Measurements from ENCODE around the gene CABP2. TPM values are rescaled to one million over a fixed set of nuclear protein-coding genes. Genes with fewer than 3 reads are reported as not detected.

CABP2 gene
- total and polyA plus RNA-seq, 4 donors: not detected

DNA sequence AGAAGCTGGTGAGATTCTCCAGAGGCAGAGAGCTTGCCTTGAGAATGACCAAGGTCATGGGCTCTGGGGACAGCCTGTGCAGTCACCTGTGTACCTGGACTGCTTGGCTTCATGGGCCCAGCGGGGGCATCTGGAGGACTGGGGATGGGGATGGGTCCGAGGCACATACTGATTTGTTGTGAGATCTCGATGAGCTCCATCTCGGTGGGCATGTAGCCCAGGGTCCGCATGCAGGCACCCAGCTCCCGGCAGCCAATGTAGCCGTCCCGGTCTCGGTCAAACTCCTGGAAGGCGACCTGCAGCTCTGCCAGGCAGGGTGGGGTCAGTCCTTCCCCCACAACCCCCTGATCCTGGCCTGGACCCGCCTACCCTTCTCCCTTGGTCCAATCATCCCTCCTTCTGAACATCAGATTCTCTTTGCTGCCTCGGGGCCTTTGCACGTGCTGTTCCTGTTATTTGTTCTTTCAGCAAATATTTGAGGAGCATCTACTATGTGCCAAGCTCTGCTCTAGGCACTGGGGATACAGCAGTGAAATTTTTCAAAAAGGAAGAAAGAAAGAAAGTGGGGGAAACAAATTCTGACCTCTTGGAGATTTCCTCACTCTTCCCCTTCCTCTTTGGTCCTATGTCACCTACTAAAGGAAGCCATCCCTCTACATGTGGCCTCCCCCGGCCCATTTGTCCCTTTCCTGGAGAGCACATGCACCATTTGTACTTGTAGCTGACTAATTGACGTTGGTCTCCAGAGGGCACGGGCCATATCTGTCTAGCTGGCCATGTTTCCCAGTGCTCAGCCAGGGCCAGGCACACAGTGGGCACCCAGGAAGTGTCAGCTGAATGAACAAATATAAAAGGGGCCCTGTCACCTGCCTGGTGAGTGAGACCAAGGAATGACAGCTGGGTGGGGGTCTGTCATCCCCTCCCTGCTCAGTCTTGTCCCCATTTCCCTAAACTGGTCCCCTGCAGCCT, 2.1 kb downstream of the CABP2 start:
- Histone ChIP-seq H3K27ac (ENCODE audit: low read depth in 1 of 2, low read length in 1 of 2) (no peak overlapping the region), H3K36me3 (ENCODE audit: control insufficient read depth in 4 of 4, insufficient read depth in 4 of 4, low read length in 4 of 4) (no peaks in the 10 kb centered on the region), H3K9ac (ENCODE audit: insufficient read depth in 1 of 2, low read length in 2 of 2) (no peak overlapping the region), H3K27me3 (ENCODE audit: control insufficient read depth in 3 of 3, insufficient read depth in 3 of 3, low read length in 2 of 3) (peaks cover 0 to 4% (median 0%) of the 10 kb centered on the region in 3 donors), H3K4me1 (ENCODE audit: control insufficient read depth in 5 of 5, insufficient read depth in 5 of 5, low read length in 5 of 5) (no peaks in the 10 kb centered on the region), H3K4me3 (no peak overlapping the region), H3K9me3 (ENCODE audit: control insufficient read depth in 4 of 4, insufficient read depth in 3 of 4, low read length in 3 of 4) (peaks cover 0 to 2% (median 0%) of the 10 kb centered on the region in 4 donors)
- no peak for DNase-seq
- ATAC-seq (ENCODE audit: insufficient read depth, low FRiP score): no peak
- WGBS, 2 donors: 86 to 89% methylated on average over 16 of the region's 16 CpGs
- TF ChIP-seq, protein P1, sequence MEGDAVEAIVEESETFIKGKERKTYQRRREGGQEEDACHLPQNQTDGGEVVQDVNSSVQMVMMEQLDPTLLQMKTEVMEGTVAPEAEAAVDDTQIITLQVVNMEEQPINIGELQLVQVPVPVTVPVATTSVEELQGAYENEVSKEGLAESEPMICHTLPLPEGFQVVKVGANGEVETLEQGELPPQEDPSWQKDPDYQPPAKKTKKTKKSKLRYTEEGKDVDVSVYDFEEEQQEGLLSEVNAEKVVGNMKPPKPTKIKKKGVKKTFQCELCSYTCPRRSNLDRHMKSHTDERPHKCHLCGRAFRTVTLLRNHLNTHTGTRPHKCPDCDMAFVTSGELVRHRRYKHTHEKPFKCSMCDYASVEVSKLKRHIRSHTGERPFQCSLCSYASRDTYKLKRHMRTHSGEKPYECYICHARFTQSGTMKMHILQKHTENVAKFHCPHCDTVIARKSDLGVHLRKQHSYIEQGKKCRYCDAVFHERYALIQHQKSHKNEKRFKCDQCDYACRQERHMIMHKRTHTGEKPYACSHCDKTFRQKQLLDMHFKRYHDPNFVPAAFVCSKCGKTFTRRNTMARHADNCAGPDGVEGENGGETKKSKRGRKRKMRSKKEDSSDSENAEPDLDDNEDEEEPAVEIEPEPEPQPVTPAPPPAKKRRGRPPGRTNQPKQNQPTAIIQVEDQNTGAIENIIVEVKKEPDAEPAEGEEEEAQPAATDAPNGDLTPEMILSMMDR (IDR thresholded peaks at IDR 0.05; ENCODE audit: control extremely low read depth, extremely low read depth): no peak

- H3K9ac ChIP-seq (ENCODE audit: insufficient read depth in 1 of 2, low read length in 2 of 2): no peak overlapping the region
- H3K36me3 ChIP-seq (ENCODE audit: control insufficient read depth in 4 of 4, insufficient read depth in 4 of 4, low read length in 4 of 4): no peaks in the 10 kb centered on the region
- TF ChIP-seq, protein P1 (IDR thresholded peaks at IDR 0.05; ENCODE audit: control extremely low read depth, extremely low read depth): no peak
- no peak for DNase-seq
- WGBS, 2 donors: 91 to 94% methylated on average over 32 of the region's 32 CpGs
- ATAC-seq (ENCODE audit: insufficient read depth, low FRiP score): no peak
- no peaks in the 10 kb centered on the region for H3K4me1 ChIP-seq (ENCODE audit: control insufficient read depth in 5 of 5, insufficient read depth in 5 of 5, low read length in 5 of 5)
- H3K4me3 ChIP-seq: no peak overlapping the region
- no peak overlapping the region for H3K27ac ChIP-seq (ENCODE audit: low read depth in 1 of 2, low read length in 1 of 2)
- H3K9me3 ChIP-seq (ENCODE audit: control insufficient read depth in 4 of 4, insufficient read depth in 3 of 4, low read length in 3 of 4): peaks cover 0 to 2% (median 0%) of the 10 kb centered on the region in 4 donors
- H3K27me3 ChIP-seq (ENCODE audit: control insufficient read depth in 3 of 3, insufficient read depth in 3 of 3, low read length in 2 of 3): peaks cover 0 to 4% (median 0%) of the 10 kb centered on the region in 3 donors
These were observed 3.5 kb downstream of the CABP2 start for GRCh38 chr11:67519726-67520125.

GRCh38 chr11:67517784-67518552, 5.3 kb downstream of the CABP2 start:
- TF ChIP-seq, protein P1 (IDR thresholded peaks at IDR 0.05; ENCODE audit: control extremely low read depth, extremely low read depth): no peak
- Histone ChIP-seq H3K27me3 (ENCODE audit: control insufficient read depth in 3 of 3, insufficient read depth in 3 of 3, low read length in 2 of 3) (no peaks in the 10 kb centered on the region), H3K4me1 (ENCODE audit: control insufficient read depth in 5 of 5, insufficient read depth in 5 of 5, low read length in 5 of 5) (no peaks in the 10 kb centered on the region), H3K27ac (ENCODE audit: low read depth in 1 of 2, low read length in 1 of 2) (no peak overlapping the region), H3K9me3 (ENCODE audit: control insufficient read depth in 4 of 4, insufficient read depth in 3 of 4, low read length in 3 of 4) (peaks cover 0 to 2% (median 0%) of the 10 kb centered on the region in 4 donors), H3K9ac (ENCODE audit: insufficient read depth in 1 of 2, low read length in 2 of 2) (no peak overlapping the region), H3K36me3 (ENCODE audit: control insufficient read depth in 4 of 4, insufficient read depth in 4 of 4, low read length in 4 of 4) (no peaks in the 10 kb centered on the region), H3K4me3 (no peak overlapping the region)
- WGBS, 2 donors: 81 to 91% methylated on average over 10 of the region's 10 CpGs
- no peak for ATAC-seq (ENCODE audit: insufficient read depth, low FRiP score)
- no peak for DNase-seq

All from lung (tissue), 12 donors.